Activated naive CD4-positive, alpha-beta T cell treated with Interleukin-2 at 50 U/mL for 16 hours (primary cell): Measurements from ENCODE around the gene PKP4.

Experiments
- DNase-seq: peaks from one replicate; pipeline ENCODE4 v3.0.0-alpha.2; 2020

Gene PKP4

DNA sequence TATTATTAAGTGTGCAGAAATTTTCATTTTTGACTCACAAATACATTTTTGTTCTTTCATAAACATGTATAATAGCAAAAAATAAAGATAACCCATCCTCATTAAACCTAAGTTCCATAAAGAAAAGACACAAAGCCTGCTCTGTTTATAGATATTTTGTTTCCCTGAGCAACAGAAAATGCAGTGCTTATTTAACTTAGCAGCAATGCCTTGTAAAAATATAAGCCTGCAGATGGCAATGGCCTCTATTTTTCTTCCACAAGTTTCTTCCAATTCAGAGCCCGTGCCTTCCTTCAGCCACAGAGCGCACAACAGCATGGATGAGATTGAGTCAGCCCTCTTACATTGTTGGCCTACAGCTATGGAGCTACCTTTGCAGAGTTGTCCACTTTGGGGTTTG is 43.6 kb downstream of the PKP4 start:
- no peak for DNase-seq

DNA sequence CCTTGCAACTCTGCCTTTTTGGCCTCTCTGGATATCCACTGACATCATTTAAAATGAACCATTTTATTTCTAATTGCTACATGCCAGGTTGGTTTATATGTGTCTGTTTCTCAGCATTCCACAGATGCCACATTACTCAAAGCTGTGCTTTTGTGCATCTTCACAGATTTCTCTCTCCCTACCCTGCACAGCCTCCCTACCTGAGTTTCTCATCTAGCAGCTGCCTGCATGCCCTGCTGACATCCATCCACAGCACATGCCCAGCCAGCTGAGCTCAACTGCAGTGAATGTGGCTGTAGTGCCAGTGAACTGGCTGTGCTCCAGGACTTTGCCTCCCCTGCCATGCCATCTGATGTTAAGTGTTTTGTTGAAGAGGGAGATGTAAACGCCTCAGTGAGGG is 44.5 kb downstream of the PKP4 start:
- DNase-seq = no peak

DNA sequence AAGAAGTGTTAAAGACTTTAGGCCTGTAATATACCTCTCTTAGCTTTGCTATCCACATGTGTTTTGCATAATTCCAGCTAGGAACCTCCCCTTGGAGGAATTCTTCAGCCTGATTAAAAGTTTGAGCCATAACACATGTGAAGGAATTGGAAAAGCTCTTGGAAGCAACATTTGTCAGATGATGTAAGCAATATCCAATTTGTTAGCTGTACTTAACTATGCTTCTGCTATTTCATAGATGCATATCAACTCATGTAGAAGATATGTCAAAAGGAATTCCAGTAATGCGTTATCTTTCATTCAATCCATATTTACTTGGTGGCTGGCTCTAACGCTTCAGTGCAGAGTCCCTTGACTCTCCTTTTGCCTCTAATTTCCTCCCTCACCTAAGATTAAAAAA is 46.2 kb downstream of the PKP4 start:
- DNase-seq = no peak

DNA sequence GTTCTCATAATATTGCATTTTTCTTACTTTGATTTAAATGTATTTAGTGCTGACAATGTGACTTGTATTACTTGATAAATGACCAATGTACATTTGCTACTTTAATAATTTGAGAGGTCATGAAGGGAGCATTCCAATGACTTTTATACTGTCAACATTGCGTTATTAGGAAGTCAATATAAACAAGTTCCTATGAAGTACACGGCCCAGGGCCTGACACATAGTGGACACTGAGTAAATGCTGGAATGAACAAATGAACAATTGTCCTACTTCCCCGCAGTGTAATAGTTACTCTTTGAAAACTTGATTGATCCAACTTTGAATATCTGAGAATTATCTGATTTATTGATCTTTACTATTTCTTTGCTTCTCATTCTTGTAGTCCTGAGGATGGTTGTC is 47.3 kb downstream of the PKP4 start:
- no peak for DNase-seq

DNA sequence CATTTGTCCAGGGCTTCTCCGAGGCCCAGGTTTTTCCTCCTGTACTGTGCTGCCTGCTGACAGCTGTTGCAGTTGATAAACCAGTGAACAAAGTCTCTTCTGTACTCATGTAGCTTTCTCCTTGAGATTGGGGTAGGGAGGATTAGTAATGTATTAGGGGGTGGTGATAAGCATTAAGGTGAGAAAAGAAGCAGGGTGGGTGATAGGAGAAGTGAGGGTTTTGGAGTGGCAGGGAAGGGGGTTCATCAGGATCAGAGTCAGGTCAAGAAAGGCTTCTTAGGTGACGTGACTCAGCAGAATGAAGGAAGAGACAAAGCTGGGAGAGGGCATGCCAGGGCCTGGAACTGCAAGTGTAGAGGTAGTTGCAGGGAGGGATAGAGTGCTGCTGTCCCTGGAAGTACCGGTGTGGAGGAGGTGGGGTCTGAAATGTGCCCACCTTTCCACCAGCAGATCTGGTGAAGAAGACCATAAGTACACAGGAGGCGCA is 48.7 kb downstream of the PKP4 start:
- no peak for DNase-seq

DNA sequence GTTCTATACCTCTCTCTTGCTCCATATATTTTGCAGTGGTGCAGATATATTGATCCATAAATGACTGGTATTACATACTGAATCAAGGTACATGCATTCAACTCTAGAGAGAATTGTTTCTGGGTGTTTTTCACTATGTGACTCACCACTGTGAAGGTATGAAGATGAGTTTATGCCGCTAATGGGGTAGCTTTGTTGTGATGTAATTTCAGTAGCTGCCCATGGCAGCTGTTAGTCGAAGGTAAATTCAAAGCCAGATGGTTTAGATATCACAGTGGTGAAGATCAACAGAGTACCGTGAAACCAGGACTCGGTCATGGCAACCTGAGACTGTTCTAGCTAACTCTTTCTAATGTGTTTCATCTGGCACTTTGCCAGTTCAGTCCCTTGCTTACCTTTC is 50.4 kb downstream of the PKP4 start:
- peak; percentile 8 for DNase-seq

DNA sequence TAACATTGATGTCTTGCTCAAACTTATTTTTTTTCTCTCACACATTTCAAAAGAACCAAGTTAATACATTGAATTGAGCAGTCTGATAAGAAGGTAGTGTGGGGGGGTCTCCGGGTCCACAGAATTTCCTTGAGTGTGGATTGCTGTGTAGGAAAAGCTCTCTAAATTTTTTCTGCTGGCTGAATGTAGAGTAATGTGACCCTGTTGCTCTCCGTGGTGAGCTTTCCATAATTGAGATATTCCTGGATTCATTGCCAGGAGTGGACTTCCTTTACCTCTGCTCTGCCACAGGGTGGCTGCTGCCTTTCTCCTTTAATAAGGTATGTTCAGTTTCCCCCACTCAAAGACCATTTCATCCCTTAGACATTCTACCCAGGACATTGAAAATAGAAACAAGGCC is 50.9 kb downstream of the PKP4 start:
- DNase-seq = no peak

DNA sequence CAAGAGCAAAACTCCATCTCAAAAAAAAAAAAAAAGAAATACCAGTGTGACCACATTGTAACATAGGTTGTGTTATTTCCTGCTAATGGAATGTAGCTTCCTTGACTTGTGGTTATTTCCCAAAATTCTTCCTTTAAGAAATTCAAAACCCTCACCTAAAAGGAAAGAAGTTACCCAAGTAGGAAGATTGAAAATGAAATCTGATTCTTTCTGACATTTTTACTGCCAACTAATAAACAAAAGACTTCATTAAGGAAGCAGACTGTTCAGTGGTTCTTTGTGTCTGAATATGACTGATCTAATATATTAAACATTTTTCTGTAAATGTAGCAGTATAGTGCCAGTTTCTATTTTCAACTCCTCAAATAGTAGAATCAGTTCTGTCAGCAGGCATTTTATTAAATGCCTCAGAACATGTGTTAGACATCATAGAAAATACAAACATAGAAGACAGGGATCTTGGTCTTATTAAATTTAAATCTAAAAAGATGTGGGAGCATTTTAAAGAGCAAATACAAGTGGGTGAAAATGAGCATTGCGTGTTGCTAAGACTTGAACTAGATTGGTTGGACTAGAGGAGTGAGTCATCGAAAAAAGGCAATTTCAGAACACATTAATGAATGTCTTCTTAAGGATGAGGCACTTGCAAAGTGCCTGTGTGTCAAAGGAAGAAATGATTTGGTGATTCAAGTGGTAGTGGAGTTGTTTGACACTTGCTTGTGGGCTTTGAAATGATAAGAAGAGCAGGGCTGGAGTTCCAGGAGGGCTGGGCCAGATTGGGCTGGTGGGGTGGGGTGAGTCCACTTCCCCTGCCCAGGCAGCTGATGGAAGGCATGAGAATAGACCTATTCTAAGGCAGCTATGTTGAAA is 53.4 kb downstream of the PKP4 start:
- no peak for DNase-seq

DNA sequence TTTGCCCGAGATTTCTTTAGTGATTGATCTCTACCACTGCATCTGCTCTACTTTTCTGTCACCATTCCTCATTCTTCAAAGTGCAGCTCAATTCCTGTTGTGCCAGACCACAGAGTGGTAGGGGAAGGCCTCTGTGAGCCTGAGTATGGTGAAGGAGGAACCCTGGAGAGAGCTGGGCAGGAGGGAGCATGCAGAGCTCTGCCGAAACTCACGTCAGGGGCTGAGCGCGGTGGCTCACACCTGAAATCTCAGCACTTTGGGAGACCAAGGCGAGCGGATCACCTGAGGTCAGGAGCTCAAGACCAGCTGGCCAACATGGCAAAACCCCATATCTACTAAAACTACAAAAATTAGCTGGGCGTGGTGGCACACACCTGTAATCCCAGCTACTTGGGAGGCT is 54.1 kb downstream of the PKP4 start:
- DNase-seq = no peak

DNA sequence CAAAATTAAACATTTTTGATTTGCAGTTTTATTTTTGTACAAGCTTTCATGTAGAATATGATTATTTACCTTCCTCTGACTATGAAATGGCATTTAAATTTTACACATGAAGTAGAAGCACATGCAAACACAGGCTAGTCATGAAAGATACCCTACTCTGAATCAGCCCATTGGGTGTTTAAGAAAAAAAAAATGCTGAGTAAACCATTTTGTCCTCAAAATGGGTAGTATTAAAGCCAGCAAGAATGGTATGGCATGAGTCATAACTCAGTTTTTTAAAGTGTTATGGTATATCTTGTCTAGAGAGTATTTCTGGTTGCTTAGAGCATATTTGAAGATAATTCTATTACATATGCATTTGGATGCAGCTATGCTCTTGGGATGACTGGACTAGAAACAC is 55.0 kb downstream of the PKP4 start:
- DNase-seq = no peak

DNA sequence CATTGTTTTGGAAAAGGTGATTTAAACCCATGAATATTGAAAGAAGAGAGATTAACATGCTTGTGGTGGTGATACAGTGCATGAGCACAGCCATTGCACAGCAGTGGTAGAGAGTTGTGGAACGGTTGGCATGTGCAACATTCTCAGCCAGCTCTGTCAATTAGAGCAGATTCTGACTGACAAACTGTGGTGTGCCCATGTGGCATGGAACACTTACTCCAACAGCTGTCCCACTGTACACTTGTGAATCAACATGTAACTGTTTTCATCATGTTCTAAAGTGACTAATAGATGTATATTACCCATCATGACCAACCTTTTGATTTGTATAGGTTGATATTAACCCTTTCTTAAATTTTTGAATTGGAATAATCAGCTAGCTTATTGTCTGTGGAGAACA is 55.6 kb downstream of the PKP4 start:
- no peak for DNase-seq

DNA sequence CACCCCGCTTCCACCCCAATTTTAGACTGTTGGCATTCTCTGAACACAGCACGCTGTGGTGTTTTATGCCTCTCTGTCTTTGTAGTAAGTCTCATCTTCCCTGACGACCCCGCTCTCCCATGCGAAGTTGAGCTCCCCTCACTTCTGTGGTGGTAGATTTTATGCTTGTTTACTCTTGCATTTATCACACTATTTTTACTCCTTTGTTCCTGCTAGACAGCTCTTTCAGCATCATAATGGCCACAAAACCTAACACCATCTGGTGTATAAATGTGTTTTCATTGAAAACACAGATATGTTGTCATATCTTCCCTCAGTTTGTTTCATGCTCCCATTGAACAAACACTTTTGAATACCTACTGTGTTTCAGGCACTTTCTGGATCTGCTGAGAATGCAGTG is 57.1 kb downstream of the PKP4 start:
- DNase-seq = no peak

DNA sequence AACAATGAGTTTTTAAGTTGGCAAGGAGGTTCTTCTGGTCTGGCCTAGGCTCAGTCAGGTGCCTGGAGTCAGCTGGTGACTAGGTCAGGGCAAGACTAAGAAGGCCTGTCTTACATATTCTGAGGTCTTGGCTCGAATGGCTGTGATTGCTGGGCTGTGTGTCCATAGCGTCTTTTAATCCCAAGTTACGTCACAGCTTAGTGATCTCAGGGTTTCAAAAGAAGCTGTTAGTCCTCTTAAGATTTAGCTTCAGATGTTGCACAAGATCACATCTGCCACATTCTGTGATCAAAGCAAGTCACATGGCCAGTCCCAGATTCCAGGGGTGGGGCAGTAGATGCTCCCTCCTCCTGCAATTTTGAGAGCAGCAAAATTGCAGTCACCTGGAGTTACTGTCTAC is 61.3 kb downstream of the PKP4 start:
- DNase-seq = no peak

DNA sequence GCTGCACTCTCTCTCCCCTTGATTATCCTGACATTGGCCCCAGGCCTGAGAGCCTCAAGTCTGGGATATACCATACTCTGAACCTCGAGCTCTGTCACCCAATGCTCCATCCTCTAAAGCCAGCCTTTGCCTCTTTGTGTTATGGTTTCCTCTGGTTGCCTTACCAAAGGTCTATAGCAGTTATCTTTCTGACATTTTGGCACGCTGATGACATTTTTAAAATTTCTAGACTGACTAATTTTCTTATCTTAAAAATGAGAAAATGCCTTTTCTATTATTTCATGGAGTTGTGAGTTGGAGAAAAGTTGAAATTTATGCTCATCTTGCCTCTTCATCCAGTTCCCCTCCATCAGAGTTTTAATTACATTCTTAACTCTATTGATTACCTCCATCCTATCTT is 62.7 kb downstream of the PKP4 start:
- DNase-seq = no peak

DNA sequence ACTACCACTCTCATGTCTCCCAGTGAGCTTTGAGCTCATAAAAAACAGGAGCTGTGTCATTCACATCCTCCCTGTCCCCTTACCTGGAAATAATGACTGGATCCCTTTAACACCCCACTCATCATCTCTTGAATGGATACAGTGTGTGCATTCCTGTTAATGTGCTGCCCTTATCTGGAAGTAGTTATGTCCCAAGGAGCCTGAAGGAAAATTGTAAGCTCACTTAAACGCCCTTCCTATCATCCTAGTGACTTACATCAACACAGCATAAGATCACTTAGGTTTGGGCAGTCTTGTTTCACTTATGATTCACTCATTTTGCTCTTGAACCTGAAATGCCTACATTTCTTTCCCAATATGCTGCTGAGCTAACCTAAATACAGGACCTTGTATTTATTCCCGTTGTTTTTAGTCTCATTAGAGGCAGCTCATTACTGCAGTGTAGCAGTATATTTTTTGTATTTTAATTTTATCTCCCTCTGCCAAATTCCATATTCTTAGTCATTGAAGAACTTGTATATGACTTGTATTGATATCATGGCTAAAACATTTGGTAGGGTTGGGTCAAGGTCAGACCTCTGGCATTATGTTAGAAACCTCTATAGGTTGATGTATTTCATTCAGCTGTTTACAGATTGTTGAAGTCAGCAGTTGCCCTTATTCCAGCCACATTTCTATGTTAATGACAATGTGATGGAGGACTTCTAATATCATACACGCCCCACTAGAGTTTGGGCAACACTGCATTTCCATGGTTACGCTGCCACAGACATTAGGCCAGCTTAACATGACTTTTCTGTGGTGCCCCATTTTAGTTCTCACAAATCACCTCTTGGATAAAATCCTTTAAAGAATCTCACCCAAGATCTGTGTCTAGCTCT is 72.9 kb downstream of the PKP4 start:
- no peak for DNase-seq

DNA sequence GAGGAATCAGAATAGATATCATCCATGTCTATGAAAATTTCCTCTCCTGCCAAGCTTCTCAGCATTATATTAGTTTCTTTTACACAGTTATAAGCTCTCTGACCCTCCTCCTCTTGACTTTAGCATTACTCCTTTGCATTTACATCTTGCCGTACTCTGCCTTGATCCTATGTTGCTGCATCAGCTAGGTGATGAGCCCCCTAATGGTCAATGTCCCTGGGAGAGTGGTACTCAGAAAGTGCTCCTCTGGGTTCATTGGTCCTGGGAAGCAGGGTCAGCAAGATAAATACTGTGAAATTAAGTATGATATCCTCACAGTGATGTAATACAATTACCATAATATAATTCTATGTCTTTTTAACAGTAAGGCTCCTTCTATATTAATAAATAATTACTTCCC is 74.1 kb downstream of the PKP4 start:
- DNase-seq = no peak

DNA sequence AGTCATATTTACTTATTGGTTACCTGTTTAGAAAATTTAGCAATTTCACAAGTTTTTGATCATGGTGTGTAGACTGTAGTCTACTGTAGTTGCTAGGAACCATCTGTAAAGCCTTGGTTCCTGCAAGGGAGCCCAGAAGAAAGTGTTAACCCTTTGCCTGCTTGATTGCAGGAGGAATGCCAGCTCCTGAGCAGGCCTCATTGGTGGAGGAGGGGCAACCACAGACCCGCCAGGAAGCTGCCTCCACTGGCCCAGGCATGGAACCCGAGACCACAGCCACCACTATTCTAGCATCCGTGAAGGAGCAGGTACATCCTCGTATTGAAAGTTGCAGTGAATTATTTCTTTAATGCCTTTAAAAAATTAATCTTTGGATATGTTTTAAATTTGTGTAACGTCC is 76.3 kb downstream of the PKP4 start:
- no peak for DNase-seq

DNA sequence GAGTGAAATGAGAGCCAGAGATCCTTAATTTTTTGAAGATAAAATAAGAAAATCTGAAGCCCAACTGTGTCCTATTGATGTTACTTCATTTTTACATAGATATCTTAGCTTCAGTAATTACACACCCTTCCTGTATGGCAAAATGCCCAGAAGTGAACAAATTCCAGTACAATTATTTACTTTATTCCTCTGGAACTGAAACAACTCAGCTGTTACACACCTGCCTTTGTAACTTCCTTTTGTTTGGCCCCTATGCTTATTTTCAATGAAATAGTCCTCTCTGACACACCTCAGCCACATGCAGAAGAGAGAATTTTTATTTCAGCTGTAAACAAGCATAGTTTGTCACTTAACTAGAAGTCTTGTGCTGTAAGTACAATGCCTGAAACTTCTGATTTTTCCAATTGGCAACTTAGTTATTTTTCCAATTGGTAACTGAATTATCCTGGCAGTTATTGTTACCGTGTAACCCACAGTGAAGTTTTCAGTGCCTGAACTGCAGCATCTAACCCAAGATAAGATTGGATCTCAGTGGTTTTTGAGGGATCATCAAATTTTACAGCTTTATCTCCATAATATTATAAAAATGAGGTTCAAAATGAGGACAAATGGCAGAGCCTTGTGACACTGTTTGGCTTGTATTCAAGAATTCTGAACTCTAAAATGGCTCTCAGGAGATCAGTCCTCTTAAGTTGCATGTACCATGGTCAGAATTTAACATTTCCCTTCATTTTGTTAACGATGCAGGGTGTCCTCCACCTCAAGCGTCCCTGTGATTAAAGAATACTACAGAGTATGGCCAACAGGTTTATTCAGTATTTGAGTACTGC is 82.6 kb downstream of the PKP4 start:
- DNase-seq = no peak

DNA sequence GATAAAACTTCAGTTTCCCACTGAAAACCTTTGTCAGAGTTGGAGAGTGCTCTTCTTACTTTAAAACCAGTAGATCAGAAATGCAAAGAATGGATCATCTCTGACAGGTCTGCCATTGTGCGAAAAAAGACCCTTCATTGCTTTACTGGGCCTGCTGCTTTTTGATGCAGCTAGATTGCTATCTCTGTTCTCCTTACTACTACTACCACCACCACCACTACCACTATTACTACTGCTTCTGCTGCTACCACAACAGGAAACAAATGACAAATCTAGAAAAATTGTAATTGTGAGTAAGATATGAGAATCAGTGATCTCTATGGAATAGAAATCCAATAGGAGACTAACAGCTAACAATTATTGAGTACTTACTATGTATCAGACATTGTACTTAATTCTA is 85.8 kb downstream of the PKP4 start:
- DNase-seq = no peak

DNA sequence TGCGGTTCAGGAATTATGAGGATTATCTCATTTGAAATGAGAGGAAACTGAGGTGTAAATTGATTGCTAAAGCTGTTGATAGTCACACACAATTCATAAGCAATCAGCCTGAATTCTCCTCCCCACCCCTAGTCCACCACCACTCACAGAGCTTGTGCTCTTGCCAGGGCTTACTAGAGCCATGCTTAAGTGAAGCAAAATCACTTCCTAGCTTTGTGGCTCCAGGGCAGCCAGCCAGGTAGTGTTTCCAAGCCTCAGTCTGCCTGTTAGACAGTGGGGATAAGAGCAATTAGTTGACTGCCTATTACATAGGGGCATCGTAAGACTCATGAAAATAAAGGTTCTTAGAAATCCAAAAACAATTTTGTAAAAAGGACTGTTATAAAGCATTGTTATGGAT is 87.2 kb downstream of the PKP4 start:
- DNase-seq = no peak

DNA sequence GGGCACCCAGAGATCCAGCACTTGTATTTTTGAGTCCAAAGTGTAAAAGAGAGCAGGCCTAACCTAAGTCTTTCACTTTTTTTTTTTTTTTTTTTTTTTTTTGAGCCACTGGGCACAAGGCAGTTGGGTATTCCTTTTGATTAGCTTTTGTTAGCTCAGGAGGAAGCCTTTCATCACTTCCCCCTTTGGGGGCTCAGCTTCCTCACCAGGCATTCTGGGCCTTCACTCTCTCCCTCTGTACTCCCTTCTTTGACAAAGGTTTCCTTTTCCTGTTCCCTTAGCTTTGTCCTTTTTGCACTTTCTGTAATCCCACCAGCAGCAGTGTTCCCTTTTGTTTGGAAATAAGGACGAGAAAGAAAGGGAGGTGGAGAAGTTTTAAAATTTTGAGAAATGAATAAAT is 88.2 kb downstream of the PKP4 start:
- no peak for DNase-seq

DNA sequence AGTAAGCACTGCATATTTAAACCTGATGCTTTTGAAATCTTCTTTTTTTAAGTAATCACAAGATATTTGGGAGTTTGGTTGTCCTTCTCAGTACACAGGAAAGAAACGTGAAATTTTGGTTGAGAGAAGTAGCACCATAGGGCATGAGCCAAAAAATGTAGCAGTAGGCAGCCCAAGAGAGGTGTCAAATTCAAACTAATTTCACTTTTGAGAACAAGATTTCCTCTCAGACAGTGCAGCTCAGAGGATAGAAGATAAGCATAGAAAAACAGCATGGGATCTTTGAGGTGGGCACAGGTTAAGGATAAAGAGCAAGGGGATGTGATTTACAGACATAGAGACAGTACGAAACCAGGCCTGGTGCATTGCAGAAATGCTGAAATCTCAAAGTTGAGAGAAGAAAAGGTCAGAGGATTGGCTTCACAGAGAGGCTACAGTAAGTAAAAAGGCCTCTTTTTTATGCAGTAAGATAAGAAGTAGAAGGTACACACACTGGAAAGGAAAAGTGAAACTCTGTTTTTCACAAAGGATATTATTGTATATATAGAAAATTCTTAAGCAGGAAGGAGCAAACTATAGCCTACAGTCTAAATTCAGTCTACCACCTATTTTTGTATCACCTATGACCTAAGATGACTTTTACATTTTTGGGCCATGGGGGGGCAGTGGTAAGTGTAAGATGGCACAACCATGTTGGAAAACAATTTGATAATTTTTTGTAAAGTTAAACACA is 89.8 kb downstream of the PKP4 start:
- no peak for DNase-seq

DNA sequence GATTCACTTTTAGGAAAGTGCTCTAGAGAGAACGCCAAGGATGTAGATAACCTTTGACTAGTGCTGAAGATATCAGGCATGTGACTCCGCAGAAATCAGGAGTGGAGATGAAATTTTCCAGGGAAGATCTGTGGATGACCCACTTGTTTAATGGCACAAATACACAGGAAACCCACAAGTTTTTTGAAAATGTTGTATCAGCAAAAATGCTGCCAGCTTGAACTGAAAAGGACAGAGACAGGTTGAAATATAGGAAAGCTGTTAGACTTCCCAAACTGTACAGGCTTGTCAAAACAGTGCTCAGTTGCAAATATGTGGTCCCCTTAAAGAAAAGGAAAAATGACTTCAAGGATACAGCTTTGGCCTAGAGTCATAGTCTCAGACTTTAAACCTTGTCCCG is 96.5 kb downstream of the PKP4 start:
- no peak for DNase-seq
